IMR-90 (cell line): Measurements from ENCODE around the gene MAGI2. TPM values are rescaled to one million over a fixed set of nuclear protein-coding genes. Genes with fewer than 3 reads are reported as not detected.

Experiments
- ATAC-seq: fragments of 200-7000 bp; cut with Tn5 transposase; 2 replicates; pipeline ENCODE4 v1.9.1; 2020; ENCODE audit warnings: low read depth, mild to moderate bottlenecking, moderate library complexity
- BruUV-seq: library from RNA; stranded (reverse); fragments of 400-500 nt; replicated peaks from 2 replicates; lab custom pipeline; 2021; lab: Mats Ljungman, UMichigan
- CTCF ChIA-PET: fragments of 300-600 bp; formaldehyde crosslinking; extraction: SDS; loops from one replicate; lab custom pipeline; 2021; ENCODE audit warnings: antibody characterized with exemption; lab: Yijun Ruan, JAX
- POLR2A ChIA-PET: fragments of 300-600 bp; sonication (Branson Sonifier 250); formaldehyde crosslinking; loops from one replicate; lab custom pipeline; 2022; ENCODE audit warnings: antibody characterized with exemption; ENCODE audit not compliant: unreplicated experiment; lab: Charles Lee
- DNase-seq: peaks from one replicate; pipeline ENCODE4 v3.0.0; 2013
- H2AFZ ChIP-seq: replicated peaks from 2 replicates; pipeline ENCODE3; 2013; ENCODE audit warnings: low read length, mild to moderate bottlenecking; ENCODE audit not compliant: poor library complexity
- H2AK5ac ChIP-seq: 2 replicates; pipeline ENCODE4 v1.6.1; 2013; ENCODE audit warnings: low read depth, low read length, inconsistent platforms
- H2AK9ac ChIP-seq: replicated peaks from 2 replicates; pipeline ENCODE3; 2013; ENCODE audit warnings: mild to moderate bottlenecking, low read depth, low read length, moderate library complexity; ENCODE audit not compliant: poor library complexity
- H2BK120ac ChIP-seq: 2 replicates; pipeline ENCODE4 v1.6.1; 2013; ENCODE audit warnings: low read depth, low read length, inconsistent platforms
- H2BK15ac ChIP-seq: 3 replicates; pipeline ENCODE4 v1.6.1; 2013; ENCODE audit warnings: low read depth, low read length, inconsistent platforms
- H2BK20ac ChIP-seq: 2 replicates; pipeline ENCODE4 v1.6.1; 2013; ENCODE audit warnings: low read depth, mild to moderate bottlenecking, inconsistent platforms, low read length, moderate library complexity
- H2BK5ac ChIP-seq: 2 replicates; pipeline ENCODE4 v1.6.1; 2013; ENCODE audit warnings: mild to moderate bottlenecking, low read depth, low read length, inconsistent platforms; ENCODE audit not compliant: poor library complexity, severe bottlenecking
- H3K14ac ChIP-seq: replicated peaks from 2 replicates; pipeline ENCODE4 v1.6.1; 2013; ENCODE audit warnings: low read depth, low read length, inconsistent platforms
- H3K18ac ChIP-seq: 2 replicates; pipeline ENCODE4 v1.6.1; 2013; ENCODE audit warnings: low read depth, low read length, control low read depth
- H3K23ac ChIP-seq: 2 replicates; pipeline ENCODE4 v1.6.1; 2013; ENCODE audit warnings: low read depth, low read length, inconsistent platforms
- H3K27ac ChIP-seq: 2 replicates; pipeline ENCODE4 v1.5.1; 2013; ENCODE audit warnings: mild to moderate bottlenecking, control low read depth, low read length; ENCODE audit not compliant: insufficient read depth
- H3K27me3 ChIP-seq: 2 replicates; pipeline ENCODE4 v1.6.1; 2013; ENCODE audit warnings: low read length; ENCODE audit not compliant: control insufficient read depth, insufficient read depth
- H3K36me3 ChIP-seq: 2 replicates; pipeline ENCODE4 v1.6.1; 2013; ENCODE audit warnings: low read length, mixed read lengths; ENCODE audit not compliant: control insufficient read depth, insufficient read depth
- H3K4ac ChIP-seq: 2 replicates; pipeline ENCODE4 v1.6.1; 2013; ENCODE audit warnings: low read depth, low read length, inconsistent platforms
- H3K4me1 ChIP-seq: 2 replicates; pipeline ENCODE4 v1.6.1; 2013; ENCODE audit warnings: low read length, mixed read lengths; ENCODE audit not compliant: control insufficient read depth, insufficient read depth
- H3K4me2 ChIP-seq: 2 replicates; pipeline ENCODE4 v1.6.1; 2013; ENCODE audit warnings: low read depth, mild to moderate bottlenecking, control low read depth, low read length, moderate library complexity
- H3K4me3 ChIP-seq: 2 replicates; pipeline ENCODE4 v1.5.1; 2013; ENCODE audit warnings: low read depth, mild to moderate bottlenecking, control low read depth, low read length, moderate library complexity; ENCODE audit not compliant: insufficient read depth
- H3K56ac ChIP-seq: 2 replicates; pipeline ENCODE4 v1.6.1; 2013; ENCODE audit warnings: low read length, inconsistent platforms; ENCODE audit not compliant: insufficient read depth; ENCODE audit errors: extremely low read depth
- H3K79me1 ChIP-seq, 2 experiments: 2 replicates each; pipeline ENCODE4 v1.6.1; 2013; ENCODE audit warnings: low read length in 2 of 2, inconsistent platforms in 1 of 2, low read depth in 1 of 2
- H3K9ac ChIP-seq: 2 replicates; pipeline ENCODE4 v1.6.1; 2013; ENCODE audit warnings: low read depth, low read length, control low read depth
- H3K9me1 ChIP-seq: 2 replicates; pipeline ENCODE4 v1.6.1; 2013; ENCODE audit warnings: low read length, inconsistent platforms; ENCODE audit not compliant: insufficient read depth
- H3K9me3 ChIP-seq: 2 replicates; pipeline ENCODE4 v1.6.1; 2013; ENCODE audit warnings: low read length; ENCODE audit not compliant: control insufficient read depth, insufficient read depth
- H4K20me1 ChIP-seq: 2 replicates; pipeline ENCODE4 v1.6.1; 2013; ENCODE audit warnings: low read length, inconsistent platforms; ENCODE audit not compliant: insufficient read depth
- H4K5ac ChIP-seq: 2 replicates; pipeline ENCODE4 v1.6.1; 2013; ENCODE audit warnings: mild to moderate bottlenecking, low read depth, low read length, control low read depth
- H4K8ac ChIP-seq, 2 experiments: 2 replicates each; pipeline ENCODE4 v1.6.1; 2013; ENCODE audit warnings: low read depth in 2 of 2, low read length in 2 of 2, control low read depth in 1 of 2, inconsistent platforms in 1 of 2
- H4K91ac ChIP-seq: 2 replicates; pipeline ENCODE4 v1.6.1; 2013; ENCODE audit warnings: low read depth, low read length, inconsistent platforms; ENCODE audit not compliant: insufficient read depth
- BHLHE40 ChIP-seq: fragments of 150-350 bp; IDR thresholded peaks from 2 replicates; pipeline ENCODE4 v1.6.1; 2016; ENCODE audit warnings: mild to moderate bottlenecking, low read depth, low read length
- CEBPB ChIP-seq: IDR thresholded peaks from 2 replicates; pipeline ENCODE4 v1.6.1; 2012; ENCODE audit warnings: low read depth, low read length, improper control_type of control experiment
- FOS ChIP-seq: fragments of 150-350 bp; IDR thresholded peaks from 2 replicates; pipeline ENCODE4 v1.6.1; 2016; ENCODE audit warnings: low read depth, low read length
- MAZ ChIP-seq: IDR thresholded peaks from 2 replicates; pipeline ENCODE4 v1.6.1; 2012; ENCODE audit warnings: low read depth, mild to moderate bottlenecking, low read length, improper control_type of control experiment, moderate library complexity, borderline replicate concordance
- NFE2L2 ChIP-seq: fragments of 150-350 bp; IDR thresholded peaks from 2 replicates; pipeline ENCODE4 v1.6.1; 2016; ENCODE audit warnings: low read depth, mild to moderate bottlenecking, low read length
- POLR2A ChIP-seq: IDR thresholded peaks from 2 replicates; pipeline ENCODE4 v1.6.1; 2012; ENCODE audit warnings: mild to moderate bottlenecking, low read depth, low read length
- RCOR1 ChIP-seq: IDR thresholded peaks from 2 replicates; pipeline ENCODE4 v1.6.1; 2012; ENCODE audit warnings: mild to moderate bottlenecking, low read length, improper control_type of control experiment; ENCODE audit not compliant: insufficient replicate concordance
- SMC3 ChIP-seq: fragments of 150-350 bp; IDR thresholded peaks from 2 replicates; pipeline ENCODE4 v1.6.1; 2016; ENCODE audit warnings: low read depth, mild to moderate bottlenecking, antibody characterized with exemption, low read length, moderate library complexity
- USF2 ChIP-seq: fragments of 150-350 bp; IDR thresholded peaks from 2 replicates; pipeline ENCODE4 v1.6.1; 2017; ENCODE audit warnings: mild to moderate bottlenecking, antibody characterized with exemption, low read length, low read depth
- WGBS, 2 experiments: methylation state at CpG; one replicate each; pipeline versions ENCODE4 v1.1.5 to v1.1.7; 2013; ENCODE audit warnings: missing lambda C conversion rate in 2 of 2; ENCODE audit not compliant: insufficient read length in 1 of 2; ENCODE audit errors: extremely low coverage in 2 of 2; 5-methylcytosine and 5-hydroxymethylcytosine counted together
- dilution Hi-C: fragments of 300-500 bp; cut with HindIII; formaldehyde crosslinking; loops from one replicate; pipeline ENCODE4 v1.14.3; 2018; ENCODE audit warnings: low sequenced_read_pairs; ENCODE audit not compliant: unreplicated experiment
- in situ Hi-C: fragments of 300-500 bp; cut with MboI; formaldehyde crosslinking; loops from 3 replicates; pipeline ENCODE4 v1.14.3; 2019; ENCODE audit warnings: low sequenced_read_pairs, inconsistent platforms, mixed read lengths
- intact Hi-C: fragments of 100-400 bp; cut with micrococcal nuclease; formaldehyde crosslinking; loops from 2 replicates; pipeline ENCODE4 v1.10.0; 2022
- polyA plus RNA-seq, 3 experiments: library from polyadenylated mRNA; depleted of rRNA; stranded (reverse); fragments of >200 nt; gene quantifications; 2 replicates each; pipeline ENCODE4 v1.2.3, GENCODE V29; 2012; ENCODE audit warnings: low replicate concordance in 1 of 3
- total RNA-seq: library from RNA; depleted of rRNA; stranded (reverse); fragments of >200 nt; gene quantifications from 2 replicates; pipeline ENCODE4 v1.2.3, GENCODE V29; 2012
- TF ChIP-seq, protein P1 (sequence below): conservative IDR thresholded peaks from 2 replicates; pipeline ENCODE4 v1.5.1; 2012; ENCODE audit warnings: mild to moderate bottlenecking, low read depth, low read length, improper control_type of control experiment

Gene MAGI2
- total and polyA plus RNA-seq, 2 of the 4 experiments (the other 2 are of a cell fraction), result 2.5 to 17.9 TPM

DNA sequence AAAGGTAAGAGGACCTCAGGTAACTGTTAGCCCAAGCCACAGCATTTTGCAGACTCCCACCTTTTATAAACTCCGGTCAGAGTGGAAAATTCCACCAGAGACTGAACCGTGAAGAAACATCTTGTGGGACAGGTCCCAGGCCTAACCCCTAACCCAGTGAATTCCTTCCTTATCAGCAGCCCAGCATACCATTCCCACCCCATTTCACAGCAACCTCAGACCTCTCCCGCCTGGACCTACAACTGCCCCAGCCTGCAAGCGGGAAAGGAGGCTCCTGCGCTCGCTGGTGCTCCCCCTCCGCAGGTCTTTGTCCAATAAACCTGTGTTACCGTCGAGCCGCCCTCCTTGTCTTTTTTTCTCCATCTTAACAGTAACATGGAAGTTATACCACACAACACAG lies 736.6 kb downstream of the MAGI2 start:
- Histone ChIP-seq H2BK120ac (no peak overlapping the region), H3K79me1 (no peaks in the 10 kb centered on the region; a peak in 1 of 4 replicates), H3K27me3 (no peaks in the 10 kb centered on the region), H4K5ac (no peak overlapping the region), H2BK20ac (no peak overlapping the region), H3K56ac (no peak overlapping the region), H2AFZ (no peak overlapping the region), H4K20me1 (no peaks in the 10 kb centered on the region), H3K27ac (no peak overlapping the region), H3K4me1 (no peaks in the 10 kb centered on the region), H3K36me3 (no peaks in the 10 kb centered on the region), H4K8ac (no peak overlapping the region), H3K9me1 (no peaks in the 10 kb centered on the region), H3K23ac (no peak overlapping the region), H3K9ac (no peak overlapping the region), H3K4me2 (no peak overlapping the region), H3K18ac (no peak overlapping the region), H2BK15ac (no peak overlapping the region), H4K91ac (no peak overlapping the region), H2BK5ac (no peak overlapping the region), H3K4ac (no peak overlapping the region), H3K9me3 (no peaks in the 10 kb centered on the region), H2AK9ac (no peak overlapping the region), H3K14ac (no peak overlapping the region), H2AK5ac (no peak overlapping the region), H3K4me3 (no peak overlapping the region)
- in situ Hi-C loops (no loop called here), dilution Hi-C loops (no loop called here), intact Hi-C loops (no loop called here)
- TF ChIP-seq MAZ (no peak), CEBPB (no peak), NFE2L2 (no peak), RCOR1 (no peak), POLR2A (no peak), SMC3 (no peak), USF2 (no peak), FOS (no peak), BHLHE40 (no peak)
- TF ChIP-seq, protein P1, sequence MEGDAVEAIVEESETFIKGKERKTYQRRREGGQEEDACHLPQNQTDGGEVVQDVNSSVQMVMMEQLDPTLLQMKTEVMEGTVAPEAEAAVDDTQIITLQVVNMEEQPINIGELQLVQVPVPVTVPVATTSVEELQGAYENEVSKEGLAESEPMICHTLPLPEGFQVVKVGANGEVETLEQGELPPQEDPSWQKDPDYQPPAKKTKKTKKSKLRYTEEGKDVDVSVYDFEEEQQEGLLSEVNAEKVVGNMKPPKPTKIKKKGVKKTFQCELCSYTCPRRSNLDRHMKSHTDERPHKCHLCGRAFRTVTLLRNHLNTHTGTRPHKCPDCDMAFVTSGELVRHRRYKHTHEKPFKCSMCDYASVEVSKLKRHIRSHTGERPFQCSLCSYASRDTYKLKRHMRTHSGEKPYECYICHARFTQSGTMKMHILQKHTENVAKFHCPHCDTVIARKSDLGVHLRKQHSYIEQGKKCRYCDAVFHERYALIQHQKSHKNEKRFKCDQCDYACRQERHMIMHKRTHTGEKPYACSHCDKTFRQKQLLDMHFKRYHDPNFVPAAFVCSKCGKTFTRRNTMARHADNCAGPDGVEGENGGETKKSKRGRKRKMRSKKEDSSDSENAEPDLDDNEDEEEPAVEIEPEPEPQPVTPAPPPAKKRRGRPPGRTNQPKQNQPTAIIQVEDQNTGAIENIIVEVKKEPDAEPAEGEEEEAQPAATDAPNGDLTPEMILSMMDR, result no peak
- ATAC-seq (no peak), DNase-seq (no peak)
- ChIA-PET CTCF (no interaction called here), POLR2A (no interaction called here)
- WGBS, 2 experiments, result 71% methylated on average over 1 of the region's 10 CpGs; no CpG with 5 or more reads in 1 of the 2 experiments
- no TSS peak for BruUV-seq
